Upper lobe of left lung (tissue), 6 donors: Measurements from ENCODE around the gene ADD2. TPM values are rescaled to one million over a fixed set of nuclear protein-coding genes. Genes with fewer than 3 reads are reported as not detected.

Source experiments
- ATAC-seq, 2 donors: fragments of 200-7000 bp; cut with Tn5 transposase; one replicate each; pipeline ENCODE4 v1.9.1; 2022; ENCODE audit warnings: mild to moderate bottlenecking in 2 of 2, moderate library complexity in 2 of 2; ENCODE audit not compliant: low FRiP score in 2 of 2
- DNase-seq, 2 donors: peaks; one replicate each; pipeline ENCODE4 v3.0.0-alpha.2; 2019 to 2020
- H3K27ac ChIP-seq, 4 donors: fragments of 200-600 bp; sonication (generic); one replicate each; pipeline ENCODE4 v1.5.1; 2016 to 2019
- H3K27me3 ChIP-seq, 4 donors: fragments of 200-600 bp; sonication (generic); one replicate each; pipeline ENCODE4 v1.5.1; 2017 to 2019
- H3K36me3 ChIP-seq, 4 donors: fragments of 200-600 bp; sonication (generic); one replicate each; pipeline ENCODE4 v1.5.1; 2016 to 2019
- H3K4me1 ChIP-seq, 4 donors: fragments of 200-600 bp; sonication (generic); one replicate each; pipeline ENCODE4 v1.5.1; 2018 to 2019
- H3K4me3 ChIP-seq, 4 donors: fragments of 200-600 bp; sonication (generic); one replicate each; pipeline ENCODE4 v1.5.1; 2017 to 2019; ENCODE audit warnings: mild to moderate bottlenecking in 2 of 4, moderate library complexity in 1 of 4
- H3K9me3 ChIP-seq, 4 donors: fragments of 200-600 bp; sonication (generic); one replicate each; pipeline ENCODE4 v1.5.1; 2018 to 2019
- EP300 ChIP-seq, 4 donors: sonication (generic); formaldehyde crosslinking; IDR thresholded peaks; one replicate each; pipeline ENCODE4 v1.5.1; 2017; ENCODE audit warnings: antibody characterized with exemption in 4 of 4, control low read depth in 2 of 4
- POLR2A ChIP-seq, 4 donors: fragments of 450-650 bp; IDR thresholded peaks; one replicate each; pipeline ENCODE4 v1.5.1; 2016 to 2017; ENCODE audit warnings: antibody characterized with exemption in 4 of 4, mild to moderate bottlenecking in 2 of 4
- POLR2AphosphoS5 ChIP-seq, 2 donors: sonication (generic); formaldehyde crosslinking; IDR thresholded peaks; one replicate each; pipeline ENCODE4 v1.5.1; 2017; ENCODE audit warnings: antibody characterized with exemption in 2 of 2
- WGBS, 2 donors: methylation state at CpG; one replicate each; pipeline ENCODE4 v1.1.5; 2017 to 2018; 5-methylcytosine and 5-hydroxymethylcytosine counted together
- total RNA-seq, 6 donors: library from RNA; depleted of rRNA in 4 of 6; stranded (reverse); fragments of >200 nt in 4 of 6; gene quantifications; one replicate each; pipeline versions ENCODE4 v1.1.0 to v1.2.1, GENCODE V29; 2016 to 2021
- TF ChIP-seq, protein P1 (sequence below), 6 experiments: fragments of 450-650 bp in 4 of 6; fragments of 200-600 bp in 2 of 6; sonication (generic) in 2 of 6; IDR thresholded peaks; one replicate each; pipeline ENCODE4 v1.5.1; 2016 to 2019; ENCODE audit warnings: antibody characterized with exemption in 6 of 6
- donor health status: DM: no; HTN: no; CAD: no; lungs with moderate emphysema.
- donor health status: DM: no; HTN: yes; CAD: no; lungs with severe emphysema.

Gene ADD2
- total RNA-seq, 6 donors from 2014 or later, result under 0.01 to 3.3 (median 0.50) TPM

DNA sequence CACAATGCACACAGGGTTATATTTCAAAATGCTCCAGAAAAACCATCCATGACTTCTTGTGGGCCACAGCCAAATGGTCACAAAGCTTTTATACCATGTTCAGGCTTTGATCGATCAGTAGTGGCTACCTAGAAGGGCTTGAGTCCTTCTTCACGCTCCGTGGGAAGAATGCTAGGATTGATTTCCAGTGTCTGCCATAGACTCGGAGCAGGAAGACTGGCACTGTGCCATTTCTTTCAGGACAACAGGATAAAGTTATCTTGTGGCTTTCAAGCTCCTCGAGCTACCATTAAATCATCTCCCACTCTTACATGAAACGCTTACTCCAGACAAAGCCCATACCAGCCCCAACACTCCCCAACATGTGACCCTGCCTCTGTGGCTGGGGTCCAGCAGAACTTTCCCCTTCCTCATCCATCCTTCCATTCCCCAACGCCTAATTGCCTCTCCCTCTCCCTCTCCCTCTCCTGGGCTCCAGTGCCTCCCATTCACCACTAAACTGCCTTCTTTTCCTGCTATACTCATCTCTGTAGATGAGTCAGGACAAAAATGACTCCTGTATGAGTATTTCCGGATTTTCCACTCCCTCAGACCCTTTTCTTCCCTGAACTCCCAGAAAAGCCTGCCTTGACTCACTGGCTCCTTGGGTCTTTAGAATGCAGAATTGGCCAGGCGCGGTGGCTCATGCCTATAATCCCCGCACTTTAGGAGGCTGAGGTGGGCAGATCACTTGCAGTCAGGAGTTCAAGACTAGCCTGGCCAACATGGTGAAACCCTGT is 40.9 kb downstream of the ADD2 start:
- WGBS, 2 donors, result 78 to 80% methylated on average over 11 of the region's 11 CpGs
- Histone ChIP-seq H3K4me1 (no peaks in the 10 kb centered on the region), H3K4me3 (no peak overlapping the region), H3K36me3 (no peaks in the 10 kb centered on the region), H3K9me3 (no peaks in the 10 kb centered on the region), H3K27ac (no peak overlapping the region), H3K27me3 (no peaks in the 10 kb centered on the region)
- ATAC-seq (no peak), DNase-seq (no peak)
- TF ChIP-seq POLR2A (IDR thresholded peaks at IDR 0.05) (no peak), POLR2AphosphoS5 (IDR thresholded peaks at IDR 0.05) (no peak), EP300 (IDR thresholded peaks at IDR 0.05) (no peak)
- TF ChIP-seq, protein P1, sequence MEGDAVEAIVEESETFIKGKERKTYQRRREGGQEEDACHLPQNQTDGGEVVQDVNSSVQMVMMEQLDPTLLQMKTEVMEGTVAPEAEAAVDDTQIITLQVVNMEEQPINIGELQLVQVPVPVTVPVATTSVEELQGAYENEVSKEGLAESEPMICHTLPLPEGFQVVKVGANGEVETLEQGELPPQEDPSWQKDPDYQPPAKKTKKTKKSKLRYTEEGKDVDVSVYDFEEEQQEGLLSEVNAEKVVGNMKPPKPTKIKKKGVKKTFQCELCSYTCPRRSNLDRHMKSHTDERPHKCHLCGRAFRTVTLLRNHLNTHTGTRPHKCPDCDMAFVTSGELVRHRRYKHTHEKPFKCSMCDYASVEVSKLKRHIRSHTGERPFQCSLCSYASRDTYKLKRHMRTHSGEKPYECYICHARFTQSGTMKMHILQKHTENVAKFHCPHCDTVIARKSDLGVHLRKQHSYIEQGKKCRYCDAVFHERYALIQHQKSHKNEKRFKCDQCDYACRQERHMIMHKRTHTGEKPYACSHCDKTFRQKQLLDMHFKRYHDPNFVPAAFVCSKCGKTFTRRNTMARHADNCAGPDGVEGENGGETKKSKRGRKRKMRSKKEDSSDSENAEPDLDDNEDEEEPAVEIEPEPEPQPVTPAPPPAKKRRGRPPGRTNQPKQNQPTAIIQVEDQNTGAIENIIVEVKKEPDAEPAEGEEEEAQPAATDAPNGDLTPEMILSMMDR (IDR thresholded peaks at IDR 0.05), result no peak

DNA sequence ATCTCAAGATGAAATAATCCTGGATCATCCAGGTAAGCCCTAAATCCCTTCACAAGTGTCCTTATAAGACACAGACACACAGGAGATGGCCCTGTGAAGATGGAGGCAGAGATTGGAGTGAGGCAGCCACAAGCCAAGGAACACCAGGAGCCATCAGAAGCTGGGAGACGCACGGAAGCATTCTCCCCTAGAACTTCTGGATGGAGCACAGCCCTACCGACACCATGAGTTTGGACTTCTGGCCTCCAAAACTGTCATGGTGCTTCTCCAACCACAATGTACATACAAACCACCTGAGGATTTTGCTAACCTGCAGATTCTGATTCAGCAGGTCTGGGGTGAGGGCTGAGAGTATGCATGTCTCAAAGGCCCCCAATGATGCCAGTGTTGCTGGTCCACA is 42.5 kb downstream of the ADD2 start:
- Histone ChIP-seq H3K27me3 (no peaks in the 10 kb centered on the region), H3K4me1 (no peaks in the 10 kb centered on the region), H3K4me3 (no peak overlapping the region), H3K36me3 (no peaks in the 10 kb centered on the region), H3K27ac (no peak overlapping the region), H3K9me3 (no peaks in the 10 kb centered on the region)
- DNase-seq (no peak), ATAC-seq (no peak)
- WGBS, 2 donors, result 91 to 93% methylated on average over 3 of the region's 3 CpGs
- TF ChIP-seq POLR2A (IDR thresholded peaks at IDR 0.05), result no peak
- TF ChIP-seq, protein P1 (IDR thresholded peaks at IDR 0.05), result no peak
- no peak for TF ChIP-seq EP300 (IDR thresholded peaks at IDR 0.05)
- TF ChIP-seq POLR2AphosphoS5 (IDR thresholded peaks at IDR 0.05), result no peak

DNA sequence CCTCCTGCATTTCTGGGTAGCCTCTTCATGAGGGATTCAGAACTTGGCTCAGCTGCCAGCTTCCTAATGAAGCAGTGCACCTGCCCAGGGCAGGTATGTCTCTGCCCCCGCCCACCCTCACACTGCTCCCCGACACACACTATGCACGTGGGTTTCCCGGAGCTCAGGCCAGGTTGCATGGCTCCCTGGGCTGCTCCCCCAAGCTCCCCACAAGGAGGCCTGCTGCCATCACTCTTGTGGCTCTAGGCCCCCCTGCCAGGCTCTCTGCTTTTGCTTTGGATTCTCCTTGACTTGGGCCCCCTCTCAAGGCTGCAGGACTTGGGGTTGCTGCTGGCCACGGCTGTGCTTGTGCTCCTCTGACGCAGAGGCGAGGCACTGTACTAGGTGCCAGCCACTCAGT is 43.6 kb downstream of the ADD2 start:
- ATAC-seq, result peak in 1 of 2 donors; percentile 52
- no peaks in the 10 kb centered on the region for H3K27me3 ChIP-seq

DNA sequence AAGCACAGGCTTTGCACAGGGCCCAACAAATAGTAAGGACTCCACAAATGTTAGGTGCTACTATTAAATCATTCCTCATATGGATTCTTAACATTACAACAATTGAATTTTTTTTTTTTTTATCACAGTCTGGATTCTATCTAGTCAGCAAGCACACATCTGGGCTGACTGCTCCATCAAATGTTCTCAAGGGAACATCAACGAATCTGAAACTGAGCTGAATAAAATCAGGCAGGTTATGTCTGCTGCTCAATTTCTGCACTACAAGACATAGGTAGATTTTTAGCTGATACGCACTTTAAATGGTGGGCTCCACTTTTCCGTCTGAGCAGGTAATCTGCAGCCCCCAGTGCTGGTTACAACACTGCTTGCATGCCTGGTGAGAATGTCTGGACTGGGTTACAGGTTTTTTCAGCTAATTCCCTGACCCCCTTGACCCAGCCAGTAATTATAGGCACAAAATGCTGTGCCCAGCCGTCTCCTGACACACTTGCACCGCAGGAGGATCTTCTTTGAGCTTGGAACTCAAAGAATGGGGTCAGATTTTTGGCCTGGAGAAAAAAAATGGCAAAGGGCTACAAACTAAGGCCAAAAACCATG is 44.6 kb downstream of the ADD2 start:
- DNase-seq (no peak), ATAC-seq (no peak)
- H3K9me3 ChIP-seq, result no peaks in the 10 kb centered on the region
- no peaks in the 10 kb centered on the region for H3K27me3 ChIP-seq
- TF ChIP-seq, protein P1 (IDR thresholded peaks at IDR 0.05), result no peak
- TF ChIP-seq POLR2A (IDR thresholded peaks at IDR 0.05) (no peak), EP300 (IDR thresholded peaks at IDR 0.05) (no peak), POLR2AphosphoS5 (IDR thresholded peaks at IDR 0.05) (no peak)
- no peaks in the 10 kb centered on the region for H3K36me3 ChIP-seq
- no peak overlapping the region for H3K27ac ChIP-seq
- WGBS, 2 donors, result 84 to 91% methylated on average over 5 of the region's 5 CpGs
- no peaks in the 10 kb centered on the region for H3K4me1 ChIP-seq
- no peak overlapping the region for H3K4me3 ChIP-seq

More for the DNA sequence above, 43.6 kb downstream of the ADD2 start:
- peak in 1 of 2 donors; percentile 45 for DNase-seq
- Histone ChIP-seq H3K9me3 (no peaks in the 10 kb centered on the region), H3K27ac (no peak overlapping the region), H3K4me1 (no peaks in the 10 kb centered on the region), H3K36me3 (no peaks in the 10 kb centered on the region), H3K4me3 (no peak overlapping the region)
- 85 to 92% methylated on average over 6 to 7 of the region's 7 CpGs for WGBS, 2 donors
- TF ChIP-seq POLR2A (IDR thresholded peaks at IDR 0.05) (no peak), EP300 (IDR thresholded peaks at IDR 0.05) (no peak), POLR2AphosphoS5 (IDR thresholded peaks at IDR 0.05) (no peak)
- TF ChIP-seq, protein P1 (IDR thresholded peaks at IDR 0.05), result no peak
